Activated CD8-positive, alpha-beta memory T cell treated with anti-CD3 and anti-CD28 coated beads for 24 hours (primary cell): ENCODE results near the gene PON1.

Experiments used
- DNase-seq: peaks from one replicate; pipeline ENCODE4 v3.0.0-alpha.2; 2020

The PON1 gene

GRCh38 chr7:95250571-95250970 is 73.8 kb downstream of the PON1 start:
- no peak for DNase-seq
